Loucy (cell line): Measurements from ENCODE around the gene ITM2B.
A peak's percentile ranks its signal among the peaks of the same experiment; 100 is the strongest.

ENCODE experiments used
- H2AFZ ChIP-seq: fragments of 200-600 bp; sonication (generic); 2 replicates; pipeline ENCODE4 v1.6.0; 2016; ENCODE audit warnings: antibody characterized with exemption, mild to moderate bottlenecking, low read length, moderate library complexity
- H3F3A ChIP-seq: fragments of 200-600 bp; 2 replicates; pipeline ENCODE4 v1.6.0; 2016; ENCODE audit warnings: antibody characterized with exemption, low read depth, mild to moderate bottlenecking
- H3K27me3 ChIP-seq: fragments of 200-600 bp; sonication (generic); 2 replicates; pipeline ENCODE4 v1.6.1; 2014; ENCODE audit warnings: low read length, mild to moderate bottlenecking; ENCODE audit not compliant: insufficient read depth, poor library complexity, severe bottlenecking
- H3K36me3 ChIP-seq: fragments of 200-600 bp; sonication (generic); 2 replicates; pipeline ENCODE4 v1.6.1; 2016; ENCODE audit warnings: low read length; ENCODE audit not compliant: insufficient read depth
- H3K4me1 ChIP-seq: fragments of 200-600 bp; sonication (generic); 2 replicates; pipeline ENCODE4 v1.5.1; 2014; ENCODE audit warnings: low read length, mild to moderate bottlenecking; ENCODE audit not compliant: insufficient read depth, poor library complexity, severe bottlenecking
- H3K4me2 ChIP-seq: fragments of 200-600 bp; sonication (generic); 2 replicates; pipeline ENCODE4 v1.6.0; 2014; ENCODE audit warnings: antibody characterized with exemption, low read length, low read depth, mild to moderate bottlenecking; ENCODE audit not compliant: poor library complexity, severe bottlenecking
- H3K4me3 ChIP-seq: fragments of 200-600 bp; sonication (generic); 2 replicates; pipeline ENCODE4 v1.5.1; 2014; ENCODE audit warnings: low read length, mild to moderate bottlenecking, mixed read lengths; ENCODE audit not compliant: poor library complexity, severe bottlenecking
- H3K79me2 ChIP-seq: fragments of 200-600 bp; sonication (generic); 2 replicates; pipeline ENCODE4 v1.6.1; 2014; ENCODE audit warnings: low read length; ENCODE audit not compliant: insufficient read depth
- H3K9ac ChIP-seq: fragments of 200-600 bp; sonication (generic); 2 replicates; pipeline ENCODE4 v1.6.0; 2014; ENCODE audit warnings: mild to moderate bottlenecking, low read depth, low read length, moderate library complexity; ENCODE audit not compliant: poor library complexity, severe bottlenecking
- H3K9me2 ChIP-seq: fragments of 200-600 bp; sonication (generic); replicated peaks from 2 replicates; pipeline ENCODE4 v1.6.1; 2016; ENCODE audit warnings: low read depth, low read length, mixed read lengths
- H3K9me3 ChIP-seq: fragments of 200-600 bp; sonication (generic); 2 replicates; pipeline ENCODE4 v1.6.1; 2014; ENCODE audit warnings: mild to moderate bottlenecking, antibody characterized with exemption, low read length, low read depth; ENCODE audit not compliant: insufficient read depth
- H4K20me1 ChIP-seq: fragments of 200-600 bp; sonication (generic); 2 replicates; pipeline ENCODE4 v1.6.0; 2014; ENCODE audit warnings: antibody characterized with exemption, low read length, mild to moderate bottlenecking; ENCODE audit not compliant: insufficient read depth, poor library complexity, severe bottlenecking
- CTCF ChIP-seq: fragments of 200-600 bp; sonication (generic); conservative IDR thresholded peaks from 2 replicates; pipeline ENCODE4 v1.5.1; 2014; ENCODE audit warnings: mild to moderate bottlenecking, antibody characterized with exemption, low read length
- EZH2phosphoT487 ChIP-seq: fragments of 200-600 bp; IDR thresholded peaks from 2 replicates; pipeline ENCODE4 v1.6.1; 2018; ENCODE audit warnings: antibody characterized with exemption, mild to moderate bottlenecking, moderate library complexity, borderline replicate concordance

The ITM2B gene

GRCh38 chr13:48220592-48220980 is 12.4 kb upstream of the ITM2B start:
- Histone ChIP-seq H4K20me1 (no peaks in the 10 kb centered on the region), H3K27me3 (no peaks in the 10 kb centered on the region), H3K36me3 (no peaks in the 10 kb centered on the region), H3K9me3 (no peaks in the 10 kb centered on the region), H3K9me2 (no peaks in the 10 kb centered on the region), H3K4me3 (peak overlapping the region; percentile 46), H3K79me2 (no peaks in the 10 kb centered on the region), H2AFZ (peak overlapping the region; percentile 77), H3F3A (peaks cover 3% of the 10 kb centered on the region; the same call in 1 of the 2 replicates), H3K9ac (peak overlapping the region; percentile 5), H3K4me2 (peak overlapping the region; percentile 70), H3K4me1 (peaks cover 41% of the 10 kb centered on the region)
- TF ChIP-seq CTCF (no peak), EZH2phosphoT487 (no peak)

GRCh38 chr13:48220981-48221685 is 11.9 kb upstream of the ITM2B start:
- H3K4me2 ChIP-seq, result peak overlapping the region; percentile 70
- peak overlapping the region; percentile 77 for H2AFZ ChIP-seq

GRCh38 chr13:48221686-48222187 is 11.3 kb upstream of the ITM2B start:
- no peaks in the 10 kb centered on the region for H3K79me2 ChIP-seq
- H3K9me3 ChIP-seq, result no peaks in the 10 kb centered on the region
- H2AFZ ChIP-seq, result peak overlapping the region; percentile 77
- H4K20me1 ChIP-seq, result no peaks in the 10 kb centered on the region
- TF ChIP-seq EZH2phosphoT487, result no peak
- TF ChIP-seq CTCF, result no peak
- peak overlapping the region; percentile 5 for H3K9ac ChIP-seq
- peak overlapping the region; percentile 70 for H3K4me2 ChIP-seq
- H3K36me3 ChIP-seq, result no peaks in the 10 kb centered on the region
- no peaks in the 10 kb centered on the region for H3K9me2 ChIP-seq
- H3K4me1 ChIP-seq, result peaks cover 41% of the 10 kb centered on the region
- H3K4me3 ChIP-seq, result peak overlapping the region; percentile 46
- H3F3A ChIP-seq, result peaks cover 3% of the 10 kb centered on the region; the same call in 1 of the 2 replicates
- no peaks in the 10 kb centered on the region for H3K27me3 ChIP-seq

More at GRCh38 chr13:48220981-48221685, 11.9 kb upstream of the ITM2B start:
- Histone ChIP-seq H3K79me2 (no peaks in the 10 kb centered on the region), H3K9me2 (no peaks in the 10 kb centered on the region), H4K20me1 (no peaks in the 10 kb centered on the region), H3K4me3 (peak overlapping the region; percentile 46), H3K9me3 (no peaks in the 10 kb centered on the region), H3K4me1 (peaks cover 41% of the 10 kb centered on the region), H3K36me3 (no peaks in the 10 kb centered on the region), H3F3A (peaks cover 3% of the 10 kb centered on the region; the same call in 1 of the 2 replicates), H3K27me3 (no peaks in the 10 kb centered on the region), H3K9ac (peak overlapping the region; percentile 5)
- no peak for TF ChIP-seq EZH2phosphoT487
- no peak for TF ChIP-seq CTCF
